Measurements from ENCODE around the gene TMEM212. TPM values are rescaled to one million over a fixed set of nuclear protein-coding genes. Genes with fewer than 3 reads are reported as not detected.

Gene TMEM212
- total RNA-seq, 4 donors from 2014 or later = not detected

GRCh38 chr3:171831936-171832335, 11.2 kb upstream of the TMEM212 start:
- Histone ChIP-seq H3K4me1 (peaks cover 33 to 41% (median 35%) of the 10 kb centered on the region in 4 donors), H3K36me3 (no peaks in the 10 kb centered on the region), H3K27me3 (no peaks in the 10 kb centered on the region), H3K9me3 (no peaks in the 10 kb centered on the region), H3K27ac (replicated peaks in 1 of 4) (peak overlapping the region in 1 of 4 donors; percentile 14), H3K4me3 (no peak overlapping the region)
- no peak for DNase-seq (ENCODE audit: extremely low spot score)
- no peak for TF ChIP-seq POLR2A (IDR thresholded peaks at IDR 0.05; ENCODE audit: low read depth)
- TF ChIP-seq, protein P1, sequence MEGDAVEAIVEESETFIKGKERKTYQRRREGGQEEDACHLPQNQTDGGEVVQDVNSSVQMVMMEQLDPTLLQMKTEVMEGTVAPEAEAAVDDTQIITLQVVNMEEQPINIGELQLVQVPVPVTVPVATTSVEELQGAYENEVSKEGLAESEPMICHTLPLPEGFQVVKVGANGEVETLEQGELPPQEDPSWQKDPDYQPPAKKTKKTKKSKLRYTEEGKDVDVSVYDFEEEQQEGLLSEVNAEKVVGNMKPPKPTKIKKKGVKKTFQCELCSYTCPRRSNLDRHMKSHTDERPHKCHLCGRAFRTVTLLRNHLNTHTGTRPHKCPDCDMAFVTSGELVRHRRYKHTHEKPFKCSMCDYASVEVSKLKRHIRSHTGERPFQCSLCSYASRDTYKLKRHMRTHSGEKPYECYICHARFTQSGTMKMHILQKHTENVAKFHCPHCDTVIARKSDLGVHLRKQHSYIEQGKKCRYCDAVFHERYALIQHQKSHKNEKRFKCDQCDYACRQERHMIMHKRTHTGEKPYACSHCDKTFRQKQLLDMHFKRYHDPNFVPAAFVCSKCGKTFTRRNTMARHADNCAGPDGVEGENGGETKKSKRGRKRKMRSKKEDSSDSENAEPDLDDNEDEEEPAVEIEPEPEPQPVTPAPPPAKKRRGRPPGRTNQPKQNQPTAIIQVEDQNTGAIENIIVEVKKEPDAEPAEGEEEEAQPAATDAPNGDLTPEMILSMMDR (IDR thresholded peaks at IDR 0.05) = no peak
- no peak for TF ChIP-seq POLR2AphosphoS5 (IDR thresholded peaks at IDR 0.05)
- no peak for TF ChIP-seq EP300 (IDR thresholded peaks at IDR 0.05)
- intact Hi-C loops (cut with DNase I) = loop anchor here (5.0 kb wide), 1 partner anchor 60 kb away; no protein-coding TSS in a partner anchor
- WGBS = 81% methylated on average over 3 of the region's 3 CpGs

GRCh38 chr3:171832989-171833388, 10.2 kb upstream of the TMEM212 start:
- TF ChIP-seq POLR2A (IDR thresholded peaks at IDR 0.05; ENCODE audit: low read depth) (no peak), POLR2AphosphoS5 (IDR thresholded peaks at IDR 0.05) (no peak), EP300 (IDR thresholded peaks at IDR 0.05) (no peak)
- TF ChIP-seq, protein P1 (IDR thresholded peaks at IDR 0.05) = no peak
- no peaks in the 10 kb centered on the region for H3K36me3 ChIP-seq
- peaks cover 40 to 49% (median 42%) of the 10 kb centered on the region in 4 donors for H3K4me1 ChIP-seq
- H3K4me3 ChIP-seq = no peak overlapping the region
- no peaks in the 10 kb centered on the region for H3K9me3 ChIP-seq
- DNase-seq (ENCODE audit: extremely low spot score) = no peak
- intact Hi-C loops (cut with DNase I) = loop anchor here (5.0 kb wide), 1 partner anchor 61 kb away; no protein-coding TSS in a partner anchor
- no peaks in the 10 kb centered on the region for H3K27me3 ChIP-seq
- peak overlapping the region in 1 of 4 donors; percentile 1 for H3K27ac ChIP-seq (replicated peaks in 1 of 4)
- 70% methylated on average over 5 of the region's 5 CpGs for WGBS

DNA sequence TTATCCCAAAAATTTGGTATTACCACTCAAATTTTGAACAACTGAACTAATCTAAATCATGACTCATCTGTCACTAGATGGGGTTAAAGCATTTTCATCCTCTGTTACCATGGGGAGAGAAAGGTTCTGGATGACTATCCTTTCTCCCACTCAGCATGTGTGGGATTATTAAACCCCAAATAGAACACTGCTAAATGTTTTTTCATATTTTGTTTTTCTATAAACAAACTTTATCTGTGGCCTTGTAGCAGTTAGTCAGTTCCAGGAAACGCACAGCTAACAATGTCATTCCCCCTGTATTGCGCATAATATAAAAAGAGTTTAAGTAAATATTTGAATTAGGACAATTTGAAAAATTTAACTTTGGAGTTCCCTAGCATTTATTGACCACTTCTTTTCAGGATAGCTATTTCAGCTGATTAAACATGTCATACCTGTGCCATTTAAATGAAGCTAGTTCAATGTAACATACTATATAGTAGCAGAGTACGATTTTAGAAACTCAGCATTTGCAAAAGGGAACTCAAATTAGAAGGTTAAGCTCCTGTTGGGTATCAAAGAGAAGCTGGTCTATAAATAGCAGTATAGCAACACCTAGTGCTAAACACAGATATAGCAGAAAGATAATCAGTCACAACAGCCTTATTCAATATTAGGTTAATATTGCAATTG, 9.2 kb upstream of the TMEM212 start:
- intact Hi-C loops (cut with DNase I) = loop anchor here (2.0 to 5.0 kb wide), 2 partner anchors 62 to 187 kb away; no protein-coding TSS in a partner anchor
- H3K36me3 ChIP-seq = no peaks in the 10 kb centered on the region
- no peak for DNase-seq (ENCODE audit: extremely low spot score)
- H3K4me1 ChIP-seq = peaks cover 47 to 56% (median 48%) of the 10 kb centered on the region in 4 donors
- WGBS = 35% methylated on average over 3 of the region's 3 CpGs
- H3K9me3 ChIP-seq = no peaks in the 10 kb centered on the region
- H3K27ac ChIP-seq (replicated peaks in 1 of 4) = peak overlapping the region in 3 of 4 donors; percentile 21 to 29 (median 24)
- H3K4me3 ChIP-seq = no peak overlapping the region
- TF ChIP-seq, protein P1 (IDR thresholded peaks at IDR 0.05) = peak; percentile 36 to 51 (median 37)
- TF ChIP-seq EP300 (IDR thresholded peaks at IDR 0.05) = no peak
- TF ChIP-seq POLR2A (IDR thresholded peaks at IDR 0.05; ENCODE audit: low read depth) = no peak
- no peaks in the 10 kb centered on the region for H3K27me3 ChIP-seq

DNA sequence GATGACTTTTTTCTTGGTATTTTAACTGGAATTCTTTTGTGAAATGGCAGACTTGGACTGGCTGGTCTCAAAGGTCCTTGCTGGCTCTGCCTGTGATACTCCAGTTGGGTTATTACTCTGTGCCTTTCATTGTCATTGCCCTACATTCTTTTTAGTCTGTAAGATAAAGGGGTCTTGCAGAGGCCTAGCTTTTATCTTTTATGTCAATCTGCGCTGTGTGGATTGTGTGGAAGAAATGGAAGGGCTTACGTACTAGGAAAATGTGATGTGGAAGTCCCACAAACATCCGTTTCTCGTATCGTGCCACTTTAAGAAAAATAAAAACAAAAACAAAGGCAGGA, 8.7 kb upstream of the TMEM212 start:
- peak overlapping the region in 3 of 4 donors; percentile 21 to 29 (median 24) for H3K27ac ChIP-seq (replicated peaks in 1 of 4)
- WGBS = 92% methylated on average over 5 of the region's 5 CpGs
- peaks cover 43 to 53% (median 45%) of the 10 kb centered on the region in 4 donors for H3K4me1 ChIP-seq
- H3K9me3 ChIP-seq = no peaks in the 10 kb centered on the region
- no peak for DNase-seq (ENCODE audit: extremely low spot score)
- no peak overlapping the region for H3K4me3 ChIP-seq
- intact Hi-C loops (cut with DNase I) = loop anchor here (2.0 to 5.0 kb wide), 2 partner anchors 62 to 188 kb away; no protein-coding TSS in a partner anchor
- H3K27me3 ChIP-seq = no peaks in the 10 kb centered on the region
- TF ChIP-seq POLR2A (IDR thresholded peaks at IDR 0.05; ENCODE audit: low read depth) = no peak
- TF ChIP-seq, protein P1 (IDR thresholded peaks at IDR 0.05) = no peak
- TF ChIP-seq EP300 (IDR thresholded peaks at IDR 0.05) = no peak
- TF ChIP-seq POLR2AphosphoS5 (IDR thresholded peaks at IDR 0.05) = no peak
- H3K36me3 ChIP-seq = no peaks in the 10 kb centered on the region
